ENCODE data around the gene ESRP2.

- TF ChIP-seq CTCF (tag by site-specific recombination; IDR thresholded peaks at IDR 0.05): no peak
- no peak for TF ChIP-seq TRIM28 (IDR thresholded peaks at IDR 0.05; ENCODE audit: borderline replicate concordance, low read length)
- no peak for TF ChIP-seq ZNF24 (tag by site-specific recombination; IDR thresholded peaks at IDR 0.05)
- TF ChIP-seq ZNF660 (tag by site-specific recombination; IDR thresholded peaks at IDR 0.05): no peak
- no peak for TF ChIP-seq ZNF596 (tag by site-specific recombination; IDR thresholded peaks at IDR 0.05)
- no peak for TF ChIP-seq ZNF423 (tag by site-specific recombination; IDR thresholded peaks at IDR 0.05)
Observed at GRCh38 chr16:68235887-68236136, at the start of gene ESRP2.

All from HEK293 (cell line).